IMR-90 (cell line): Measurements from ENCODE around the gene HAVCR1. TPM values are rescaled to one million over a fixed set of nuclear protein-coding genes. Genes with fewer than 3 reads are reported as not detected.

Experiments used
- ATAC-seq: fragments of 200-7000 bp; cut with Tn5 transposase; 2 replicates; pipeline ENCODE4 v1.9.1; 2020; ENCODE audit warnings: low read depth, mild to moderate bottlenecking, moderate library complexity
- BruUV-seq: library from RNA; stranded (reverse); fragments of 400-500 nt; replicated peaks from 2 replicates; lab custom pipeline; 2021; lab: Mats Ljungman, UMichigan
- CTCF ChIA-PET: fragments of 300-600 bp; formaldehyde crosslinking; extraction: SDS; loops from one replicate; lab custom pipeline; 2021; ENCODE audit warnings: antibody characterized with exemption; lab: Yijun Ruan, JAX
- POLR2A ChIA-PET: fragments of 300-600 bp; sonication (Branson Sonifier 250); formaldehyde crosslinking; loops from one replicate; lab custom pipeline; 2022; ENCODE audit warnings: antibody characterized with exemption; ENCODE audit not compliant: unreplicated experiment; lab: Charles Lee
- DNase-seq: peaks from one replicate; pipeline ENCODE4 v3.0.0; 2013
- H2AFZ ChIP-seq: replicated peaks from 2 replicates; pipeline ENCODE3; 2013; ENCODE audit warnings: low read length, mild to moderate bottlenecking; ENCODE audit not compliant: poor library complexity
- H2AK5ac ChIP-seq: 2 replicates; pipeline ENCODE4 v1.6.1; 2013; ENCODE audit warnings: low read depth, low read length, inconsistent platforms
- H2AK9ac ChIP-seq: replicated peaks from 2 replicates; pipeline ENCODE3; 2013; ENCODE audit warnings: mild to moderate bottlenecking, low read depth, low read length, moderate library complexity; ENCODE audit not compliant: poor library complexity
- H2BK120ac ChIP-seq: 2 replicates; pipeline ENCODE4 v1.6.1; 2013; ENCODE audit warnings: low read depth, low read length, inconsistent platforms
- H2BK15ac ChIP-seq: 3 replicates; pipeline ENCODE4 v1.6.1; 2013; ENCODE audit warnings: low read depth, low read length, inconsistent platforms
- H2BK20ac ChIP-seq: 2 replicates; pipeline ENCODE4 v1.6.1; 2013; ENCODE audit warnings: low read depth, mild to moderate bottlenecking, inconsistent platforms, low read length, moderate library complexity
- H2BK5ac ChIP-seq: 2 replicates; pipeline ENCODE4 v1.6.1; 2013; ENCODE audit warnings: mild to moderate bottlenecking, low read depth, low read length, inconsistent platforms; ENCODE audit not compliant: poor library complexity, severe bottlenecking
- H3K14ac ChIP-seq: replicated peaks from 2 replicates; pipeline ENCODE4 v1.6.1; 2013; ENCODE audit warnings: low read depth, low read length, inconsistent platforms
- H3K18ac ChIP-seq: 2 replicates; pipeline ENCODE4 v1.6.1; 2013; ENCODE audit warnings: low read depth, low read length, control low read depth
- H3K23ac ChIP-seq: 2 replicates; pipeline ENCODE4 v1.6.1; 2013; ENCODE audit warnings: low read depth, low read length, inconsistent platforms
- H3K27ac ChIP-seq: 2 replicates; pipeline ENCODE4 v1.5.1; 2013; ENCODE audit warnings: mild to moderate bottlenecking, control low read depth, low read length; ENCODE audit not compliant: insufficient read depth
- H3K27me3 ChIP-seq: 2 replicates; pipeline ENCODE4 v1.6.1; 2013; ENCODE audit warnings: low read length; ENCODE audit not compliant: control insufficient read depth, insufficient read depth
- H3K36me3 ChIP-seq: 2 replicates; pipeline ENCODE4 v1.6.1; 2013; ENCODE audit warnings: low read length, mixed read lengths; ENCODE audit not compliant: control insufficient read depth, insufficient read depth
- H3K4ac ChIP-seq: 2 replicates; pipeline ENCODE4 v1.6.1; 2013; ENCODE audit warnings: low read depth, low read length, inconsistent platforms
- H3K4me1 ChIP-seq: 2 replicates; pipeline ENCODE4 v1.6.1; 2013; ENCODE audit warnings: low read length, mixed read lengths; ENCODE audit not compliant: control insufficient read depth, insufficient read depth
- H3K4me2 ChIP-seq: 2 replicates; pipeline ENCODE4 v1.6.1; 2013; ENCODE audit warnings: low read depth, mild to moderate bottlenecking, control low read depth, low read length, moderate library complexity
- H3K4me3 ChIP-seq: 2 replicates; pipeline ENCODE4 v1.5.1; 2013; ENCODE audit warnings: low read depth, mild to moderate bottlenecking, control low read depth, low read length, moderate library complexity; ENCODE audit not compliant: insufficient read depth
- H3K56ac ChIP-seq: 2 replicates; pipeline ENCODE4 v1.6.1; 2013; ENCODE audit warnings: low read length, inconsistent platforms; ENCODE audit not compliant: insufficient read depth; ENCODE audit errors: extremely low read depth
- H3K79me1 ChIP-seq, 2 experiments: 2 replicates each; pipeline ENCODE4 v1.6.1; 2013; ENCODE audit warnings: low read length in 2 of 2, inconsistent platforms in 1 of 2, low read depth in 1 of 2
- H3K9ac ChIP-seq: 2 replicates; pipeline ENCODE4 v1.6.1; 2013; ENCODE audit warnings: low read depth, low read length, control low read depth
- H3K9me1 ChIP-seq: 2 replicates; pipeline ENCODE4 v1.6.1; 2013; ENCODE audit warnings: low read length, inconsistent platforms; ENCODE audit not compliant: insufficient read depth
- H3K9me3 ChIP-seq: 2 replicates; pipeline ENCODE4 v1.6.1; 2013; ENCODE audit warnings: low read length; ENCODE audit not compliant: control insufficient read depth, insufficient read depth
- H4K20me1 ChIP-seq: 2 replicates; pipeline ENCODE4 v1.6.1; 2013; ENCODE audit warnings: low read length, inconsistent platforms; ENCODE audit not compliant: insufficient read depth
- H4K5ac ChIP-seq: 2 replicates; pipeline ENCODE4 v1.6.1; 2013; ENCODE audit warnings: mild to moderate bottlenecking, low read depth, low read length, control low read depth
- H4K8ac ChIP-seq, 2 experiments: 2 replicates each; pipeline ENCODE4 v1.6.1; 2013; ENCODE audit warnings: low read depth in 2 of 2, low read length in 2 of 2, control low read depth in 1 of 2, inconsistent platforms in 1 of 2
- H4K91ac ChIP-seq: 2 replicates; pipeline ENCODE4 v1.6.1; 2013; ENCODE audit warnings: low read depth, low read length, inconsistent platforms; ENCODE audit not compliant: insufficient read depth
- BHLHE40 ChIP-seq: fragments of 150-350 bp; IDR thresholded peaks from 2 replicates; pipeline ENCODE4 v1.6.1; 2016; ENCODE audit warnings: mild to moderate bottlenecking, low read depth, low read length
- CEBPB ChIP-seq: IDR thresholded peaks from 2 replicates; pipeline ENCODE4 v1.6.1; 2012; ENCODE audit warnings: low read depth, low read length, improper control_type of control experiment
- CHD1 ChIP-seq: IDR thresholded peaks from 2 replicates; pipeline ENCODE4 v1.6.1; 2012; ENCODE audit warnings: low read depth, low read length, improper control_type of control experiment
- ELK1 ChIP-seq: fragments of 150-350 bp; IDR thresholded peaks from 2 replicates; pipeline ENCODE4 v1.6.1; 2016; ENCODE audit warnings: low read depth, mild to moderate bottlenecking, low read length, moderate library complexity, borderline replicate concordance
- FOS ChIP-seq: fragments of 150-350 bp; IDR thresholded peaks from 2 replicates; pipeline ENCODE4 v1.6.1; 2016; ENCODE audit warnings: low read depth, low read length
- MAFK ChIP-seq: IDR thresholded peaks from 2 replicates; pipeline ENCODE4 v1.6.1; 2012; ENCODE audit warnings: low read depth, low read length, improper control_type of control experiment
- MAZ ChIP-seq: IDR thresholded peaks from 2 replicates; pipeline ENCODE4 v1.6.1; 2012; ENCODE audit warnings: low read depth, mild to moderate bottlenecking, low read length, improper control_type of control experiment, moderate library complexity, borderline replicate concordance
- MXI1 ChIP-seq: IDR thresholded peaks from 2 replicates; pipeline ENCODE4 v1.6.1; 2012; ENCODE audit warnings: low read depth, mild to moderate bottlenecking, low read length, moderate library complexity, borderline replicate concordance
- NFE2L2 ChIP-seq: fragments of 150-350 bp; IDR thresholded peaks from 2 replicates; pipeline ENCODE4 v1.6.1; 2016; ENCODE audit warnings: low read depth, mild to moderate bottlenecking, low read length
- POLR2A ChIP-seq: IDR thresholded peaks from 2 replicates; pipeline ENCODE4 v1.6.1; 2012; ENCODE audit warnings: mild to moderate bottlenecking, low read depth, low read length
- RAD21 ChIP-seq: IDR thresholded peaks from 2 replicates; pipeline ENCODE4 v1.6.1; 2012; ENCODE audit warnings: low read length, improper control_type of control experiment
- RCOR1 ChIP-seq: IDR thresholded peaks from 2 replicates; pipeline ENCODE4 v1.6.1; 2012; ENCODE audit warnings: mild to moderate bottlenecking, low read length, improper control_type of control experiment; ENCODE audit not compliant: insufficient replicate concordance
- RFX5 ChIP-seq: IDR thresholded peaks from 2 replicates; pipeline ENCODE4 v1.8.0; 2012; ENCODE audit warnings: low read depth, mild to moderate bottlenecking, low read length, moderate library complexity
- SMC3 ChIP-seq: fragments of 150-350 bp; IDR thresholded peaks from 2 replicates; pipeline ENCODE4 v1.6.1; 2016; ENCODE audit warnings: low read depth, mild to moderate bottlenecking, antibody characterized with exemption, low read length, moderate library complexity
- USF2 ChIP-seq: fragments of 150-350 bp; IDR thresholded peaks from 2 replicates; pipeline ENCODE4 v1.6.1; 2017; ENCODE audit warnings: mild to moderate bottlenecking, antibody characterized with exemption, low read length, low read depth
- WGBS, 2 experiments: methylation state at CpG; one replicate each; pipeline versions ENCODE4 v1.1.5 to v1.1.7; 2013; ENCODE audit warnings: missing lambda C conversion rate in 2 of 2; ENCODE audit not compliant: insufficient read length in 1 of 2; ENCODE audit errors: extremely low coverage in 2 of 2; 5-methylcytosine and 5-hydroxymethylcytosine counted together
- dilution Hi-C: fragments of 300-500 bp; cut with HindIII; formaldehyde crosslinking; loops from one replicate; pipeline ENCODE4 v1.14.3; 2018; ENCODE audit warnings: low sequenced_read_pairs; ENCODE audit not compliant: unreplicated experiment
- in situ Hi-C: fragments of 300-500 bp; cut with MboI; formaldehyde crosslinking; loops from 3 replicates; pipeline ENCODE4 v1.14.3; 2019; ENCODE audit warnings: low sequenced_read_pairs, inconsistent platforms, mixed read lengths
- intact Hi-C: fragments of 100-400 bp; cut with micrococcal nuclease; formaldehyde crosslinking; loops from 2 replicates; pipeline ENCODE4 v1.10.0; 2022
- polyA plus RNA-seq, 3 experiments: library from polyadenylated mRNA; depleted of rRNA; stranded (reverse); fragments of >200 nt; gene quantifications; 2 replicates each; pipeline ENCODE4 v1.2.3, GENCODE V29; 2012; ENCODE audit warnings: low replicate concordance in 1 of 3
- total RNA-seq: library from RNA; depleted of rRNA; stranded (reverse); fragments of >200 nt; gene quantifications from 2 replicates; pipeline ENCODE4 v1.2.3, GENCODE V29; 2012
- TF ChIP-seq, protein P1 (sequence below): conservative IDR thresholded peaks from 2 replicates; pipeline ENCODE4 v1.5.1; 2012; ENCODE audit warnings: mild to moderate bottlenecking, low read depth, low read length, improper control_type of control experiment

Gene HAVCR1
- total and polyA plus RNA-seq, 2 of the 4 experiments (the other 2 are of a cell fraction) = not detected

GRCh38 chr5:157086751-157087359, 27.9 kb upstream of the HAVCR1 start:
- H4K8ac ChIP-seq = no peak overlapping the region
- no TSS peak for BruUV-seq

More at GRCh38 chr5:157086751-157087359, 27.9 kb upstream of the HAVCR1 start:
- Histone ChIP-seq H3K9ac (no peak overlapping the region), H3K9me1 (no peaks in the 10 kb centered on the region), H2BK5ac (no peak overlapping the region), H4K5ac (no peak overlapping the region), H3K18ac (no peak overlapping the region), H3K9me3 (no peaks in the 10 kb centered on the region), H3K4me1 (no peaks in the 10 kb centered on the region), H2BK20ac (no peak overlapping the region), H2AK9ac (no peak overlapping the region), H4K20me1 (no peaks in the 10 kb centered on the region), H3K27me3 (no peaks in the 10 kb centered on the region), H4K91ac (no peak overlapping the region), H3K4me3 (no peak overlapping the region), H3K79me1 (no peaks in the 10 kb centered on the region), H2BK120ac (no peak overlapping the region), H3K56ac (no peak overlapping the region), H3K14ac (no peak overlapping the region), H3K4ac (no peak overlapping the region), H3K4me2 (no peak overlapping the region), H3K27ac (no peak overlapping the region), H3K36me3 (no peaks in the 10 kb centered on the region), H2AK5ac (no peak overlapping the region), H3K23ac (no peak overlapping the region), H2AFZ (no peak overlapping the region), H2BK15ac (no peak overlapping the region)
- POLR2A ChIA-PET = no interaction called here
- intact Hi-C loops = no loop called here
- TF ChIP-seq MAZ (no peak), ELK1 (no peak), CHD1 (no peak), BHLHE40 (no peak), SMC3 (no peak), FOS (no peak), POLR2A (no peak), RCOR1 (no peak), USF2 (no peak), RAD21 (no peak), MXI1 (no peak), NFE2L2 (no peak), MAFK (no peak), CEBPB (no peak), RFX5 (no peak)
- TF ChIP-seq, protein P1, sequence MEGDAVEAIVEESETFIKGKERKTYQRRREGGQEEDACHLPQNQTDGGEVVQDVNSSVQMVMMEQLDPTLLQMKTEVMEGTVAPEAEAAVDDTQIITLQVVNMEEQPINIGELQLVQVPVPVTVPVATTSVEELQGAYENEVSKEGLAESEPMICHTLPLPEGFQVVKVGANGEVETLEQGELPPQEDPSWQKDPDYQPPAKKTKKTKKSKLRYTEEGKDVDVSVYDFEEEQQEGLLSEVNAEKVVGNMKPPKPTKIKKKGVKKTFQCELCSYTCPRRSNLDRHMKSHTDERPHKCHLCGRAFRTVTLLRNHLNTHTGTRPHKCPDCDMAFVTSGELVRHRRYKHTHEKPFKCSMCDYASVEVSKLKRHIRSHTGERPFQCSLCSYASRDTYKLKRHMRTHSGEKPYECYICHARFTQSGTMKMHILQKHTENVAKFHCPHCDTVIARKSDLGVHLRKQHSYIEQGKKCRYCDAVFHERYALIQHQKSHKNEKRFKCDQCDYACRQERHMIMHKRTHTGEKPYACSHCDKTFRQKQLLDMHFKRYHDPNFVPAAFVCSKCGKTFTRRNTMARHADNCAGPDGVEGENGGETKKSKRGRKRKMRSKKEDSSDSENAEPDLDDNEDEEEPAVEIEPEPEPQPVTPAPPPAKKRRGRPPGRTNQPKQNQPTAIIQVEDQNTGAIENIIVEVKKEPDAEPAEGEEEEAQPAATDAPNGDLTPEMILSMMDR = no peak
- dilution Hi-C loops = no loop called here
- in situ Hi-C loops = no loop called here
- WGBS, 2 experiments = 40% methylated on average over 2 of the region's 8 CpGs; no CpG with 5 or more reads in 1 of the 2 experiments
- CTCF ChIA-PET = no interaction called here
- DNase-seq = no peak
- no peak for ATAC-seq
